ENCODE measurements around the gene SUN1. TPM values are rescaled to one million over a fixed set of nuclear protein-coding genes. Genes with fewer than 3 reads are reported as not detected.

Gene SUN1
- total and polyA plus RNA-seq, 5 donors from 2014 or later: 46.8 to 90.0 (median 54.4) TPM

DNA sequence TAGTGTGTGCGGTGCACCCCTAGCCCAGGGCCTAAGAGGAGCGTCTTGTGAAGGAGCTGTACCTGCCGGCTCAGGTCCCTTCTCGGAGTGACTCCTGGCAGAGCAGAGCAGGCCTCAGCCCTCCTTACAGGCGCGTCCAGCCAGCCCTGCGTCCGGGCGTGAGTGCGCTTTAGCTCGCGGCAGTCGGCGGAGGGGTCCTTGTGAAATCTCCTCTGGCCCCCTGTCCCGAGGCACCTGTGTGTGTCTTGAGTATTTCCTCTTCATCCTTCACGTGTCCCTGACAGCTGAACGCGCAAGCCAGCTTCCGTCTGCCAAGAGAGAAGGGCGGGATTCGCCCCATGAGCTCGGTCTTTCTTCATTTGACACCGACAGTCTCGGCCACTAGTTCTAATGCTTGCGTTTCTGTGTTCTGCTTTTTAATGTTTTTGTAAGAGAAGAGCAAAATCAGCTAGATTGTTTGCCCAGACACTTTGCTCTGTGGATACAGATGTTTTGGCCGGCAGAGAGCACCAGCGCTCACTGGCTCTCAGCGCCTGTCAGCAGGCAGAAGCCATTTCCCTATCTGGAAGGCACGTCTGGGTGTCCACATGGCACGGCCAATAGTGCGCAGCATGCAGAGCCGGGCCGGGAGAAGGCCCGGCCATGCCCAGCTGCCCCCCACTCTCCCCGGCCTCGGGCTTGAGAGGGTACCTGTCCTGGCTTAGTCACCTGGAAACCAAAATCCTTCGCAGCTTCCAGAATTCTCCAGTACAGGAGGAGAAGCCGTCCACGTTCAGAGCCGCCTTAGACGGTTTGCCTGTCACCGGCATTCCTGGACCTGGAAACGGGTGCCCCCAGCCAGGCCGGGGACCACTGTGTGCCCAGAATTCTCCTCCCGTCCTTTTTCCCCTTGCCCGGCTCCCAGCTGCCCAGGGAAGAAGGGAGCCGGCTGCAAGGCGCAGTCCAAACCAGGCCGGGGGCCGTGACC, 51.1 kb downstream of the SUN1 start:
- Histone ChIP-seq H3K27ac (ENCODE audit: insufficient read depth, low read length, poor library complexity, severe bottlenecking) (no peak overlapping the region), H3K36me3 (ENCODE audit: control insufficient read depth, insufficient read depth, low read length) (peaks cover 28% of the 10 kb centered on the region), H3K27me3 (ENCODE audit: control insufficient read depth, insufficient read depth, low read length) (no peaks in the 10 kb centered on the region), H3K4me1 (ENCODE audit: control insufficient read depth, insufficient read depth, low read length, poor library complexity, severe bottlenecking) (peaks cover 22% of the 10 kb centered on the region), H3K4me3 (ENCODE audit: low read depth, low read length) (no peak overlapping the region), H3K9me3 (ENCODE audit: control insufficient read depth in 2 of 2, low read length in 2 of 2) (no peaks in the 10 kb centered on the region)
- peaks cover 3% of the 10 kb centered on the region for H3K36me3 Mint-ChIP-seq
- no peaks in the 10 kb centered on the region for H3K27me3 Mint-ChIP-seq
- no peaks in the 10 kb centered on the region for H3K9me3 Mint-ChIP-seq
- DNase-seq: no peak
- H3K4me3 Mint-ChIP-seq: no peak overlapping the region
- no peak overlapping the region for H3K27ac Mint-ChIP-seq
- ATAC-seq (ENCODE audit: low read depth in 2 of 2): no peak
- peaks cover 4 to 51% (median 11%) of the 10 kb centered on the region in 4 donors for H3K4me1 Mint-ChIP-seq

GRCh38 chr7:884191-885003, 52.1 kb downstream of the SUN1 start:
- no peak overlapping the region for H3K27ac ChIP-seq (ENCODE audit: insufficient read depth, low read length, poor library complexity, severe bottlenecking)
- no peaks in the 10 kb centered on the region for H3K27me3 ChIP-seq (ENCODE audit: control insufficient read depth, insufficient read depth, low read length)
- H3K4me3 Mint-ChIP-seq: peak overlapping the region in 1 of 4 donors; percentile 38
- no peaks in the 10 kb centered on the region for H3K36me3 Mint-ChIP-seq
- no peaks in the 10 kb centered on the region for H3K9me3 Mint-ChIP-seq
- H3K4me3 ChIP-seq (ENCODE audit: low read depth, low read length): no peak overlapping the region
- H3K36me3 ChIP-seq (ENCODE audit: control insufficient read depth, insufficient read depth, low read length): peaks cover 34% of the 10 kb centered on the region
- H3K9me3 ChIP-seq (ENCODE audit: control insufficient read depth in 2 of 2, low read length in 2 of 2): no peaks in the 10 kb centered on the region
- peaks cover 11% of the 10 kb centered on the region for H3K4me1 ChIP-seq (ENCODE audit: control insufficient read depth, insufficient read depth, low read length, poor library complexity, severe bottlenecking)
- H3K27ac Mint-ChIP-seq: peak overlapping the region in 2 of 3 donors; percentile 76 to 88
- no peak for DNase-seq
- no peak for ATAC-seq (ENCODE audit: low read depth in 2 of 2)
- peaks cover 0 to 41% (median 6%) of the 10 kb centered on the region in 4 donors for H3K4me1 Mint-ChIP-seq
- H3K27me3 Mint-ChIP-seq: no peaks in the 10 kb centered on the region

DNA sequence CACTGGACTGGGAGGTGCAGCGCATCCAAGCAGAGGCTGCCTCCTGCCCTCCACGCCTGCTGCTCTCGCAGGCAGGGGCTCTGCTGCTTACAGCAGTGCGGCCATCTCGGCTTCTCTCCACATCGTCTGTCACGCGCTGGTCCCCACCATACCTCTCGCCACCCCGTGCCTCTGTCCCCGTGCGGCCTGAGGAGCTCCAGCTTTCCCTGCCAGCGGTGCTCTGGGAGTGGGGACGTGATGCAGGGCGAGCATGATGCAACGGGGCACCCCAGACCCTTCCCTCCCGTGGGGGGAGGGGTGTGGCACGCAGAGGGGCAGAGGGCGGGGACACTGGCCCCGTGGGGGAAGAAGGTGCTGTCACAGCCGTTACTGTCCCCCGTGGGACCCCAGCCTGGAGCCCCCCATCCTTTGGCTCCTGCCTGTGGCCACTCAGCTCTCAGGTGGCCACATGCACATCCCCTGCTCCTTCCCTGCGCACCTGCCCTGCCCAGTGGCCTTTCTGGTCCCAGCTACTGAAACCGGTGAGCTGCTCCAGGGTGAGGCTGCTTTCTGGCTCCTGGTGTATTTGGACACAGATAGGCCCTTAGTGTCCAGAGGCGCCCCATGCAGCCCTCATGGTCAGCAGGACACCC, 53.1 kb downstream of the SUN1 start:
- Histone ChIP-seq H3K4me3 (ENCODE audit: low read depth, low read length) (no peak overlapping the region), H3K27ac (ENCODE audit: insufficient read depth, low read length, poor library complexity, severe bottlenecking) (no peak overlapping the region), H3K27me3 (ENCODE audit: control insufficient read depth, insufficient read depth, low read length) (no peaks in the 10 kb centered on the region), H3K36me3 (ENCODE audit: control insufficient read depth, insufficient read depth, low read length) (peaks cover 33% of the 10 kb centered on the region), H3K9me3 (ENCODE audit: control insufficient read depth in 2 of 2, low read length in 2 of 2) (no peaks in the 10 kb centered on the region), H3K4me1 (ENCODE audit: control insufficient read depth, insufficient read depth, low read length, poor library complexity, severe bottlenecking) (peaks cover 6% of the 10 kb centered on the region)
- Mint-ChIP-seq H3K27ac (no peak overlapping the region), H3K9me3 (no peaks in the 10 kb centered on the region), H3K4me1 (peaks cover 0 to 32% (median 5%) of the 10 kb centered on the region in 4 donors), H3K4me3 (no peak overlapping the region), H3K36me3 (no peaks in the 10 kb centered on the region), H3K27me3 (no peaks in the 10 kb centered on the region)
- no peak for DNase-seq
- no peak for ATAC-seq (ENCODE audit: low read depth in 2 of 2)

GRCh38 chr7:885893-886625, 53.8 kb downstream of the SUN1 start:
- H3K4me1 Mint-ChIP-seq: peaks cover 0 to 28% (median 4%) of the 10 kb centered on the region in 4 donors
- H3K27me3 Mint-ChIP-seq: no peaks in the 10 kb centered on the region
- H3K27ac Mint-ChIP-seq: no peak overlapping the region
- DNase-seq: no peak
- Histone ChIP-seq H3K4me1 (ENCODE audit: control insufficient read depth, insufficient read depth, low read length, poor library complexity, severe bottlenecking) (peaks cover 6% of the 10 kb centered on the region), H3K4me3 (ENCODE audit: low read depth, low read length) (no peak overlapping the region), H3K27ac (ENCODE audit: insufficient read depth, low read length, poor library complexity, severe bottlenecking) (no peak overlapping the region), H3K9me3 (ENCODE audit: control insufficient read depth in 2 of 2, low read length in 2 of 2) (no peaks in the 10 kb centered on the region), H3K36me3 (ENCODE audit: control insufficient read depth, insufficient read depth, low read length) (peaks cover 40% of the 10 kb centered on the region), H3K27me3 (ENCODE audit: control insufficient read depth, insufficient read depth, low read length) (no peaks in the 10 kb centered on the region)
- H3K4me3 Mint-ChIP-seq: no peak overlapping the region
- ATAC-seq (ENCODE audit: low read depth in 2 of 2): no peak
- H3K36me3 Mint-ChIP-seq: no peaks in the 10 kb centered on the region
- no peaks in the 10 kb centered on the region for H3K9me3 Mint-ChIP-seq

DNA sequence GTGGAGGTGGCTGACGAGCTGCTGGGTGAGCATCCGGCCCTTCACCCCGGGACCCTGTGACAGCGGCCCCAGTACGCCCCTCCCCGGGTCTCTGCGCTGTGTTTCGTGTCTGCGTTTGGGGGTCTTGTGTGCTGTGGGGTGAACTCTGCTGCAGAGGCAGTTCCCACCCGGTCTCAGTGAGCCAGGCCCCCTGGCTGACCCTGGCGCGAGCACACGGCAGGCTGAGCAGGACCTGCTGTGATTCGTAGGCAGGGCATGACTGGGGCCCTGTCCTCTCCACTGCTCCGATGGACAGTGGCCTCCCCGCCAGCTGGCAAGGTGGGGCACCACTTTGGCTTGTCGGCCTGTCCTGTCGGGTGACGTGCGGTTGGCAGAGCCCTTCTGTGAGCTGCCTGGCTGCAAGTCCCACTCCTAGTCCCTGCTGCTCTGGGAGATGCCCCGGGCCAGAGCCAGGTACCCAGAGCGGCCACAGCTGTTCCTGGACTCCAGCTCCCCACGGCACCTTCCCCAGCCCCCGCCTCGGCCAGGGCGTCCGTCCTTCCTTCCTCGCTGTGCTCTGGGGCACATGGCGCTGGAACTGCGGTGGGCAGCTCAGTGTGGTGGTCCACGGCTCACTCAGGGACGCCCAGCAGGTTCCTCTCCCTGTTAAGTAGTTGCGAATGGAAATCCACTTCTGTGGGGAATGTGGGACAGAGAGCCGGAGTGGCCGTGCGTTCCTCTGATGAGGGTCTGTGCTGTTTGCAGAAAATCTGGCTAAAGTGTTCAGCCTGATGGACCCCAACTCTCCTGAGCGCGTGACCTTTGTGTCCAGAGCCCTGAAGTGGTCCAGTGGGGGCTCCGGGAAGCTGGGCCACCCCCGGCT, 54.6 kb downstream of the SUN1 start:
- Mint-ChIP-seq H3K27ac (no peak overlapping the region), H3K4me1 (peaks cover 0 to 25% (median 3%) of the 10 kb centered on the region in 4 donors), H3K9me3 (no peaks in the 10 kb centered on the region), H3K4me3 (no peak overlapping the region), H3K27me3 (no peaks in the 10 kb centered on the region), H3K36me3 (no peaks in the 10 kb centered on the region)
- no peak for ATAC-seq (ENCODE audit: low read depth in 2 of 2)
- H3K4me3 ChIP-seq (ENCODE audit: low read depth, low read length): no peak overlapping the region
- H3K9me3 ChIP-seq (ENCODE audit: control insufficient read depth in 2 of 2, low read length in 2 of 2): no peaks in the 10 kb centered on the region
- H3K27me3 ChIP-seq (ENCODE audit: control insufficient read depth, insufficient read depth, low read length): no peaks in the 10 kb centered on the region
- no peak overlapping the region for H3K27ac ChIP-seq (ENCODE audit: insufficient read depth, low read length, poor library complexity, severe bottlenecking)
- no peak for DNase-seq
- no peaks in the 10 kb centered on the region for H3K4me1 ChIP-seq (ENCODE audit: control insufficient read depth, insufficient read depth, low read length, poor library complexity, severe bottlenecking)
- H3K36me3 ChIP-seq (ENCODE audit: control insufficient read depth, insufficient read depth, low read length): peaks cover 48% of the 10 kb centered on the region

- no peak for ATAC-seq (ENCODE audit: low read depth in 2 of 2)
- Histone ChIP-seq H3K36me3 (ENCODE audit: control insufficient read depth, insufficient read depth, low read length) (peaks cover 54% of the 10 kb centered on the region), H3K27ac (ENCODE audit: insufficient read depth, low read length, poor library complexity, severe bottlenecking) (no peak overlapping the region), H3K9me3 (ENCODE audit: control insufficient read depth in 2 of 2, low read length in 2 of 2) (no peaks in the 10 kb centered on the region), H3K4me3 (ENCODE audit: low read depth, low read length) (no peak overlapping the region), H3K27me3 (ENCODE audit: control insufficient read depth, insufficient read depth, low read length) (no peaks in the 10 kb centered on the region), H3K4me1 (ENCODE audit: control insufficient read depth, insufficient read depth, low read length, poor library complexity, severe bottlenecking) (no peaks in the 10 kb centered on the region)
- Mint-ChIP-seq H3K36me3 (peaks cover 3% of the 10 kb centered on the region), H3K27me3 (no peaks in the 10 kb centered on the region), H3K27ac (no peak overlapping the region), H3K4me3 (no peak overlapping the region), H3K9me3 (no peaks in the 10 kb centered on the region), H3K4me1 (peaks cover 0 to 21% (median 2%) of the 10 kb centered on the region in 4 donors)
- no peak for DNase-seq
These were observed 55.2 kb downstream of the SUN1 start for GRCh38 chr7:887488-887820.
